Measurements from ENCODE around the gene SPO11. TPM values are rescaled to one million over a fixed set of nuclear protein-coding genes. Genes with fewer than 3 reads are reported as not detected.

SPO11 gene
- total RNA-seq, 1 experiment from 2014 or later, result not detected

DNA sequence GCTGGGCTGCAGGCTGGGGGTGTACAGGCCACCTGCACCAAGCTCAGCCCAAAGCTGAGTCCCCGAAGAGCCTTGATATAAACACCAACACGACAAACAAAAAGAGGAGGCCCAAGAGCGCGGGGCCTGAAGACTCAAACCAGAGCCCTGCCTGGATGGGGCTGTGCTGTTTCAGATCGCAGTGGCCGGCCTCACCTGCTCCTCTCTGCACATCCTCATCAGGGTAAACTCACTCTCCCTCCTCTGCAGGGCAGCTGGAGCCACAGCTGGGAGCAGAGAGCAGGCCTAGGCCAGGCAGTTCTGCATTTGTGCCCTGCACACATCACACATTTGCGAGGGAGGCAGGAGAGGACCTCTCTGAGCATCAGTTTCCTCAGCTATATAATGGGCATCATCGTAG is 57.9 kb downstream of the SPO11 start:
- Mint-ChIP-seq H3K4me1 (ENCODE audit: insufficient read depth, unreplicated experiment) (no peaks in the 10 kb centered on the region), H3K27me3 (ENCODE audit: insufficient read depth, unreplicated experiment) (no peaks in the 10 kb centered on the region), H3K9me3 (ENCODE audit: unreplicated experiment) (no peaks in the 10 kb centered on the region), H3K36me3 (ENCODE audit: insufficient read depth, unreplicated experiment) (peaks cover 11% of the 10 kb centered on the region), H3K4me3 (ENCODE audit: unreplicated experiment) (no peak overlapping the region), H3K27ac (ENCODE audit: low read depth, unreplicated experiment) (no peak overlapping the region)
- no TSS peak for BruUV-seq (replicated peaks)
- CTCF ChIA-PET, result interaction anchor here (0.6 to 6.2 kb wide), 9 partner anchors 8 to 946 kb away, joined by 3 to 40 read pairs (median 4); no protein-coding TSS in a partner anchor
- intact Hi-C loops (cut with micrococcal nuclease), result loop anchor here (10.0 kb wide), 1 partner anchor 827 kb away; no protein-coding TSS in a partner anchor
- TF ChIP-seq, protein P1, sequence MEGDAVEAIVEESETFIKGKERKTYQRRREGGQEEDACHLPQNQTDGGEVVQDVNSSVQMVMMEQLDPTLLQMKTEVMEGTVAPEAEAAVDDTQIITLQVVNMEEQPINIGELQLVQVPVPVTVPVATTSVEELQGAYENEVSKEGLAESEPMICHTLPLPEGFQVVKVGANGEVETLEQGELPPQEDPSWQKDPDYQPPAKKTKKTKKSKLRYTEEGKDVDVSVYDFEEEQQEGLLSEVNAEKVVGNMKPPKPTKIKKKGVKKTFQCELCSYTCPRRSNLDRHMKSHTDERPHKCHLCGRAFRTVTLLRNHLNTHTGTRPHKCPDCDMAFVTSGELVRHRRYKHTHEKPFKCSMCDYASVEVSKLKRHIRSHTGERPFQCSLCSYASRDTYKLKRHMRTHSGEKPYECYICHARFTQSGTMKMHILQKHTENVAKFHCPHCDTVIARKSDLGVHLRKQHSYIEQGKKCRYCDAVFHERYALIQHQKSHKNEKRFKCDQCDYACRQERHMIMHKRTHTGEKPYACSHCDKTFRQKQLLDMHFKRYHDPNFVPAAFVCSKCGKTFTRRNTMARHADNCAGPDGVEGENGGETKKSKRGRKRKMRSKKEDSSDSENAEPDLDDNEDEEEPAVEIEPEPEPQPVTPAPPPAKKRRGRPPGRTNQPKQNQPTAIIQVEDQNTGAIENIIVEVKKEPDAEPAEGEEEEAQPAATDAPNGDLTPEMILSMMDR (IDR thresholded peaks at IDR 0.05; ENCODE audit: unreplicated experiment), result no peak
- POLR2A ChIA-PET, result no interaction called here
- no peak for DNase-seq (ENCODE audit: unreplicated experiment)

DNA sequence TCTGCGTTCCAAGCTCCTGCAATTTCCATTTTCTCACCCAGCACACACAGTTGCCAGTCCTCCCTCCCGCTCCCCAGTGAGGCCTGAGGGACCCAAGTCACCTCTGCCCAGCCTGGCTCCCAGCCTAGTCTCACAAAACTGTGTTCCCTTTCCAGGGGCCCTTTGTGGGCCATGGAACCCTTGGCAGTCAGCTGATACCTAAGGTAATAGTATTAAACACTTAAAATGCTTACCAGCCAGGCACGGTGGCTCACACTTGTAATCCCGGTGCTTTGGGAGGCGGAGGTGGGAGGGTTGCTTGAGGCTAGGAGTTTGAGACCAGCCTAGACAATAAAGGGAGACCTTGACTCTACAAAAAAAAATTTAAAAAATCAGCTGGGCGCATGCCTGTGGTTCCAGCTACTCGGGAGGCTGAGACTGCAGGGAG is 58.4 kb downstream of the SPO11 start:
- Mint-ChIP-seq H3K9me3 (ENCODE audit: unreplicated experiment) (no peaks in the 10 kb centered on the region), H3K27me3 (ENCODE audit: insufficient read depth, unreplicated experiment) (no peaks in the 10 kb centered on the region), H3K4me1 (ENCODE audit: insufficient read depth, unreplicated experiment) (no peaks in the 10 kb centered on the region), H3K27ac (ENCODE audit: low read depth, unreplicated experiment) (no peak overlapping the region), H3K36me3 (ENCODE audit: insufficient read depth, unreplicated experiment) (peaks cover 6% of the 10 kb centered on the region), H3K4me3 (ENCODE audit: unreplicated experiment) (no peak overlapping the region)
- intact Hi-C loops (cut with micrococcal nuclease), result loop anchor here (10.0 kb wide), 1 partner anchor 827 kb away; no protein-coding TSS in a partner anchor
- DNase-seq (ENCODE audit: unreplicated experiment), result no peak
- no TSS peak for BruUV-seq (replicated peaks)
- TF ChIP-seq, protein P1 (IDR thresholded peaks at IDR 0.05; ENCODE audit: unreplicated experiment), result no peak
- ChIA-PET POLR2A (no interaction called here), CTCF (interaction anchor here (0.6 to 6.2 kb wide), 7 partner anchors 8 to 703 kb away, joined by 3 to 40 read pairs (median 6); no protein-coding TSS in a partner anchor)

DNA sequence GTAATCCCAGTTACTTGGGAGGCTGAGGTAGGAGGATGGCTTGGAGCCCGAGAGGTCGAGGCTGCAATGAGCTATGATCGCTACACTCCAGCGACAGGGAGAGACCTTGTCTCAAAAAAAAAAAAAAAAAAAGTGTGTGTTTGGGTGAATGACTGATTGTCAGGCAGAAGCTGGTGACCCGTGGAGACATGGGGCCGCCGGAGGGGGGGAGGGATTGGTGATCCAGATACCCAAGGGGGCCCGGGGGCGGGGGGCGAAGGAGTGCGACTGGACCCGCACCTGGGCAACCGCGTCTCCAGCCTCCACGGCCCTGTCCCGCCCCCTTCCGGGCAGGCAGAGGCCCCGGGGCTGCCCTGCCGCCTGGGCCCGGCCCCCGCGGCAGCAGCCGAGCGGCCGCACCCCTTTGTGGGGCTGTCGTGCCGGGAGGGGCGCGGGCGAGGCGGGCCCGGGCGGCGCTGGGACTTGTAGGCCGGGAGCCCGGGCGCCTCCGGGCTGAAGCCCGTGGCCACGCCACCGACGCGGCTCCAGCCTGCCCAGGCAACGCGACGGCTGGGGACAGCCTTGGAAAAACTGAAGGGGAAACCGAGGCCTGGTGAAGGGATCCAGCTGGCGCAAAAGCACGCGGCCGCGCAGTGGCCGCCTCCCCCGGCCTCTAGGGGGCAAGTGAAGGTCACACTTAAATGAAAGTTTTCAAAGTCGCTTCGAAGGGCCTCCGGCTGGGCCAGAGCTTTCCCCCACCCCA is 59.5 kb downstream of the SPO11 start:
- Mint-ChIP-seq H3K27ac (ENCODE audit: low read depth, unreplicated experiment) (no peak overlapping the region), H3K36me3 (ENCODE audit: insufficient read depth, unreplicated experiment) (no peaks in the 10 kb centered on the region), H3K4me1 (ENCODE audit: insufficient read depth, unreplicated experiment) (no peaks in the 10 kb centered on the region), H3K4me3 (ENCODE audit: unreplicated experiment) (no peak overlapping the region), H3K9me3 (ENCODE audit: unreplicated experiment) (no peaks in the 10 kb centered on the region), H3K27me3 (ENCODE audit: insufficient read depth, unreplicated experiment) (no peaks in the 10 kb centered on the region)
- intact Hi-C loops (cut with micrococcal nuclease), result loop anchor here (10.0 kb wide), 1 partner anchor 826 kb away; no protein-coding TSS in a partner anchor
- BruUV-seq (replicated peaks), result no TSS peak
- TF ChIP-seq, protein P1 (IDR thresholded peaks at IDR 0.05; ENCODE audit: unreplicated experiment), result peak; percentile 25
- CTCF ChIA-PET, result interaction anchor here (0.6 to 6.2 kb wide), 8 partner anchors 9 to 821 kb away, joined by 3 to 40 read pairs (median 3); no protein-coding TSS in a partner anchor
- POLR2A ChIA-PET, result no interaction called here
- no peak for DNase-seq (ENCODE audit: unreplicated experiment)
